Activated T-cell treated with anti-CD3 and anti-CD28 coated beads for 4 hours (primary cell): ENCODE results near the gene IGFBP5.

Experiments
- DNase-seq: peaks from one replicate; pipeline ENCODE4 v3.0.0-alpha.2; 2020

Gene IGFBP5, protein sequence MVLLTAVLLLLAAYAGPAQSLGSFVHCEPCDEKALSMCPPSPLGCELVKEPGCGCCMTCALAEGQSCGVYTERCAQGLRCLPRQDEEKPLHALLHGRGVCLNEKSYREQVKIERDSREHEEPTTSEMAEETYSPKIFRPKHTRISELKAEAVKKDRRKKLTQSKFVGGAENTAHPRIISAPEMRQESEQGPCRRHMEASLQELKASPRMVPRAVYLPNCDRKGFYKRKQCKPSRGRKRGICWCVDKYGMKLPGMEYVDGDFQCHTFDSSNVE

GRCh38 chr2:216695401-216695821 is at the start of gene IGFBP5:
Gene IGFBP5 (minus strand): TSS chr2:216695549. CDS start chr2:216694775, 774 bp downstream.
- no peak for DNase-seq

DNA sequence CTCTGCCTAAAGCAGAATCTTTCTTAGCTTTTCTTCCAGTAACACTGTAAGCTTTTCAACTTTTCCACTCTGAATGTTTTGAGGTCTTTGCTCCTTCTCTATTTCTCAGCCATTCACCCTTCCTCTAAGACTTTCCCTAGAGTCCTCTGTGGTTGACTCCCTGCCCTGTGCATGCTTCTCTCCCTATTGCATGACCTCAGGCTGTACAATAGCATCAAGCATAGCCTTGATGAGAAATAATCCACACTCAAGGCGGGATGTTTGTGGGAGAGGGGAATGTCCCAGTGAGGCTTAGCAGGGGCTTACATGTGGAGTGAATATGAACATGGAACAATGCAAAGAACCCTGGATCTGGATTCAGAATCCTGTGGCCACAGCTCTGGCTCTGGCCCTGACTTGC is 48.4 kb upstream of the IGFBP5 start:
- DNase-seq, result no peak

- no peak for DNase-seq
Observed at GRCh38 chr2:216742411-216742810, 47.1 kb upstream of the IGFBP5 start.

- no peak for DNase-seq
Observed at GRCh38 chr2:216741223-216741593, 45.9 kb upstream of the IGFBP5 start.

DNA sequence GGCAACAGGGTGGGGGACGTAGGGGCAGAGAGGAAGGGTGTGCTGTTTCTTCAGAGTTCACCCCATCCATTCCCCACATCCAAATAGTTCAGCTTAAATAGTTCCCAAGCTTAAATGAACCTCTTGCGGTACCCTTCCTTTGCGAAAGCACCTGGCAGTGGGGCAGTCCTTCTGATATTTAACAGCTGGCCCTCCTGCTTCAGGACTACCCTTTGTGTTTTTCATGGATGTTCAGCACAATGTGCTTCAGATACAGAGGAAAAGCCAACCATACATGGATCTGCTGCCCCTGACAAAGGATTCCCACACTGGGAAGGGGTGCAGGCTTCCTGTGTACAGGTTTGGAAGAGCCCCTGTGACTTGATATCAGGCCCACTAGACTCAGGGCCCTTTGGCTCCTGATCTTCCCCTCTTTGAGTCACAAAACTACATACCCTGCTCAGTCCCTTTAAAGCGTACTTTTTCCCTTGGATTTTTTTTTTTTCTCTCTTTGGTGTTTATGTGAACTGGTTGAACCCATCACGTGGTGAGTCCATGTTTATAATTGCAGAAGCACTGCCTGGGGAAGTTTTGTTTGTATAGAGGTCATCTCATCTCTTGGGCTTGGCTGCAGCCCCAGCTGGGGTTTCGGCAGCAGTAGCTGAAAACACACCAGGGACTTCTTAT is 45.3 kb upstream of the IGFBP5 start:
- no peak for DNase-seq

DNA sequence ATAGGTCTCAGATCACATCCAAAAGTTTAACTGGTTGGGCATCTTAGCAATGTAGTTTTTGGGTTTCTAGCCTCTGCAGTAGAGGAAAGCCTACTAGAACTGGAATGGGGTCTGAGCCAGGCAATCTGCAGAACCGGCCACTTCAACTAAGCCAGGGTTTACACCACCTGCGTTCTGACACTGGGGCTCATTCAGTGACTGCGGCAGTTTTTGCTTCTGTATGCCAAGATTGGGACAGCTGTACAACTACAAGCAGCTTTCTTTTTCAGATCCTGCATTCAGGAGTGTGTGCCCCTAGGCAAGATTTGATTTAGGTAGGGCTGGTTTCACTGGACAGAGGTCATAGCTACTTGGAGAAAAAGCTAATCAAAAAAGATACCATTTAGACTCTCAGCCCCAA is 43.7 kb upstream of the IGFBP5 start:
- no peak for DNase-seq

- DNase-seq, result no peak
Observed at GRCh38 chr2:216737676-216738075, 42.3 kb upstream of the IGFBP5 start.

GRCh38 chr2:216736326-216736725 is 41.0 kb upstream of the IGFBP5 start:
- no peak for DNase-seq

GRCh38 chr2:216735668-216736067 is 40.3 kb upstream of the IGFBP5 start:
- DNase-seq, result no peak

DNA sequence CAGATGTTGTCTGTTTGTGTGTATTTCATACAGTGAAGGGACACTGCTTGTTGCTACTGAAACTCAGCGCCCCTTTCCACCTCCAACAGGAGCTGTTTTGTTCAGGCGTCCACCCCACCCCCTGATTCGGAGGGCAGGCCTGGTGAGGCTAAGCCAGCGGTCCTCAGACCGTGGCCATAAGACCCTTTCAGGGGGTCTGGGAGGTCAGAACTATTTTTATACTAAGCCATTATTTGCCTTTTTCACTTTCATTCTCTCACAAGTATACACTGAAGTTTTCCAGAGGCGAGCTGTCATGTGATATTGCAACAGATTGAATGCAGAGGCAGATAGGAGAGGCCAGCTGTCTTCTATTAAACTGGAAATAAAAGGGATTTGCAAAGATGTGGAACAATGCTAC is 39.7 kb upstream of the IGFBP5 start:
- no peak for DNase-seq

- no peak for DNase-seq
Observed at GRCh38 chr2:216733046-216733445, 37.7 kb upstream of the IGFBP5 start.

- no peak for DNase-seq
Observed at GRCh38 chr2:216732334-216732733, 37.0 kb upstream of the IGFBP5 start.

DNA sequence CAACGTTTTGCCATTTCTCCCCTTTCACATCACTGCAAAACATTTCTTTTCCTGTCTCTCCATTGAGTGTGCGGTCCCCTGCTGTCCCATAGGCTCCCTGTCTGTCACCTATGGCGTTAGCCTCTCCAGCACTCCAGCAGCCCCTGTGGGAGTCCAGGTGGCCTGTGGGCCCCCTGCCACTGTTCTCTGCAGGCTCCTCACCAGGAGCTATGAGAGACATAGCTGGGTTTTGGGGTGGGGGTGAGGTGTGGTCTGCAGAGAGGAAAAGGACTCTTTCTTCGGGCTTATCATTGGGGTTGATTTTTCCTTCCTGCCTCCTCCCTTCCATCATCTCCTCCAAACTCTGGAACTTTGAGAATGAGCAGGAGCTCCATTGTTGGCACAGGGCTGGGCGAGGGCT is 36.1 kb upstream of the IGFBP5 start:
- DNase-seq, result no peak

DNA sequence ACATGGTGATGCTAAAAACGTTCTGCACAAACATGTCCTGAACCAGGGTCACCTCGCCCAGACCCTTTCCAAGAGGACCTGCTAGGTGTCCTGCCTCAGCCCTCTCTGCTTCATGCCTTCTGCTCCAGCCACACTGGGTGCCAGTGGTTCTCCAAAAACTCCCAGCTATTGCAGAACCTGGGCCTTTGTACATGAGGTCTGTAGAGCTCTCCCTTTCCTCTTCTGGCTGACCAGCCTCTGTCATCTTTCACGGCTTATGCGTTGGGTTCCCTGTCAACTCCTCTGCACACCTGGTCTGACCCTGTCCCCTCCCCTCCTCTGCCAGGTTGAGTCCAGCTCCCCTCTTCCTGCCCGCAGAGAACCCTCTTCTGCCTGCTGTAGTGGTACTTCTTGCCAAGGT is 35.5 kb upstream of the IGFBP5 start:
- no peak for DNase-seq

GRCh38 chr2:216727346-216728122 is 32.2 kb upstream of the IGFBP5 start:
- no peak for DNase-seq

DNA sequence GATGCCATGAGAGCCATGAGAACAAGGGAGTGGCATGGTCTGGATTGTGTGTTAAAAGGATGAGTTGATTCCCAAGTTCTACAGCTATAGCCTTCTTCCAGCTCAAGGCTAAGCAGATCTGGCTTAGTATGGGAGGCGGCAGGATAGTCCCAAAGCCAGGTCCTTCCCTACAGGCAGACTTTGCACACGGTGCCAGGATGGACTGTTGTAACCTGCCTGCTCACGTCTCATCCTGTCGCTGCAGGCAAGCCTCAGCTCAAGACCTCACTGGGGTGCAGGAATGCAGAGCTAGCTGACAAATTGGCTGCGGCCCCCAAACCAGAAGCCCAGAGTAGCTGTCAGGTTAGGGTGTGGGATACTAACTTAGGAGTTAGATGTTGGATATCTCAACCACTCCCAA is 28.8 kb upstream of the IGFBP5 start:
- DNase-seq, result no peak

DNA sequence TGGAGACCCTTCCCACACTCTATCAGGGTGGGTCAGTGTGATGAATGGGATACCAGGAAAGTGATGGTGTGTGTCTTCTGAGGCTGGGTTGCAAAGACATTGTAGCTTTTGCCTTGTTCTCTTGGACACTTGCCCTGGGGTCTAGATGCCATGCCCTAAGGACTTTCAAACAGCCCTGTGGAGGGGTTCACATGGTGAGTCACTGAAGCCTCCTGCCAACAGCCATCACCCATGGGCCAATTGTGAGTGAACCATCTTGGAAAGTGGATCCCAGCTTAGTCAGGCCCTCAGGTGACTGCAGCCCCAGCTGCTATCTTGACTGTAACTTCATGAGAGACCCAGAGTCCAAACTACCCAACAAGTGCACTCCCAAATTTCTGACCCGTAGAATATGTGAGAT is 25.8 kb upstream of the IGFBP5 start:
- DNase-seq, result no peak

DNA sequence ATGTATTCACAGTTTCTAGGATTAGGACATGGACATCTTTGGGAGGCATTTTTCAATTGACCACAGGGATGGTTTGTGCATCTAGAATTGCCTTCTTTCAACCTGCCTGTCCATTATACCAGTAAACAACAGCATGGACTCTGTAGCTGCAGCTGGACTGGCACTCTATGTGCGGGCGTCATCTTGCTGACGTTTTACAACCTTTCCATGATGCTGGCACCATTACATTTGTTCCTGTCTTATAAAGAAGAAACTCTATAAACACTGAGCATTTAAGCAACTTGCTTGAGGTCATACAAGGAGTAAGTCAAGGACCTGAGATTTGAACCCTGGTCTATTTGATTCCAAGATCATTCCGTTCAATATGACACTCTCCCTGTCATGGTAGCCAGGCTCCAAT is 25.4 kb upstream of the IGFBP5 start:
- no peak for DNase-seq

DNA sequence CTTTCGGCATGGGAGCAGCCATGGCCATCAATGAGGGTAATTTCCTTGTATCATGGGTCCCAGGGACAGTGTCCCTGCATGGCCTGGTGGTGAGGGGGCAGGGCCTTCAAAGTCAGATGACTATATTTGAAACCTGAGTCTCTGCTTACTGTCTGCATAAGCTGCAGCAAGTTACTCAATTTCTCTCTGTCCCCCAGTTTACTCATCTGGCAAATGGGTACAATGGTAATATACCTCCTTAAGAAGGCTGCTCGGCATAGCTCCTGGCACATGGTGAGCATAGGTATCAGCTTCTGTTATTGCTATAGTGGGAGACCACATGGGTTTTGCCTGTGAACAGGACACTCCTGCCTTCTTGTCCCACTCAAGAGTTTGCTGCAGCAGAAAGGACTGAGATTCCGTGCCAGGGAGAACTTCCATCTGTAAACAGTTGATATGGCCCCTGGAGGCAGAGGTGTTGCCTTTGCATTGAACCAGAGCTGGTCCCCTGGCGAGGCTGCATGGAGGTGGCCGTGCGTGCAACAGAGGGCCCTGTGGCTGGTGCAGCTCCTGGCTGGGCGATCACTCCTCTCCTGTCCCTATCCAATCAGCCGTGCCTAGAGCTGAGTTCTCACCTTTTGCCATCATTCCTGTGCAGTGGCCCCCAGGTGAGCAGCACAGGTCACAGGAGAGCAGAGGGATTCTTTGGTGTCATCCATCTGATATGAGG is 22.7 kb upstream of the IGFBP5 start:
- no peak for DNase-seq

GRCh38 chr2:216717491-216717901 is 22.1 kb upstream of the IGFBP5 start:
- DNase-seq, result no peak

- no peak for DNase-seq
Observed at GRCh38 chr2:216716109-216716508, 20.8 kb upstream of the IGFBP5 start.

DNA sequence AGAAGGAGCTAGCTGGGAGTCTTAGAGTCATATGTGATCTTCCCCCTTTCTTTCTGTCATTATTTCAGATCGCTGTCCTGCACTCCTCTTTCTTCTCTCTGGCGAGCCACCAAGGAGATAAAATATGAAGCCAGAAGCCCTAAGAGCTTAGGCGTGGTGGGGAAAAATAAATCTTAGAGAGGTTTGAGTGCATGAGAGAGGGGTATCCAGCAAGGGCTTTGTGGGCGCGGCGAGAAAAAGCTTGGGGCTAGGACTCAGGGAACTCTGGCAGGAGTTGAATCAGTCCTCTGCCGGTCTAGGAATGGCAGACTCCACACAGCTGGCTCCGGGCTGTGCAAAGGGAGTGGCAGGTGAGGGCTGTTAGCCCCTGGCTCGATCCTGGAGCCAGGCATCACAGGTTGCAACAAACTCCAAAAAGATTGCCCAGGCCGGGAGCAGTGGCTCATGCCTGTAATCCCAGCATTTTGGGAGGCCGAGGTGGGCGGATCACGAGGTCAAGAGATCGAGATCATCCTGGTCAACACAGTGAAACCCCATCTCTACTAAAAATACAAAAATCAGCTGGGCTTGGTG is 20.1 kb upstream of the IGFBP5 start:
- no peak for DNase-seq

DNA sequence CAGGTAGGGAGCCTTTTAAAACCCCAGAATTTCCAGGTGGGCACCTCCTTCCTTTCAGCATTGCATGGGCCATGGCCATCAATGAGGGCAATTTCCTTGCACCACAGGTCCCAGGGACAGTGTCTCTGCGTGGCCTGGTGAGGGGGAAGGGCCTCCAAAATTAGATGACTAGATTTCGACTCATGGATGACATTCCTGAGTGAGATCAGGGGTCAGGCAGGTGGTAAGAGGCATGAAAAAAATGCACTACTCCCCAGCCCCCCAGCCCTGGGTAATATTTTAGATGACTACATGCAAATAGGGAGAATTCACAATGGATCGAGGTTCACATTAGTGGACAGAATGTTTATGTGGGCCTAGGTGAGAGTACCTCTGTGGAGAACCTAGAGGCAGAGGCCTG is 19.0 kb upstream of the IGFBP5 start:
- DNase-seq, result no peak
